GM23338 (cell line): ENCODE results near the gene SPIRE1.

Source experiments
- CTCF ChIP-seq, 2 experiments: fragments of 200-600 bp in 1 of 2; sonication (generic) in 1 of 2; conservative IDR thresholded peaks; 2 replicates each; pipeline versions ENCODE4 v1.5.1 to v1.6.1; 2016 to 2017; ENCODE audit warnings: antibody characterized with exemption in 2 of 2, low read depth in 2 of 2, mild to moderate bottlenecking in 2 of 2, moderate library complexity in 1 of 2
- EZH2 ChIP-seq: fragments of 200-600 bp; sonication (generic); IDR thresholded peaks from one replicate; pipeline ENCODE4 v1.8.0; 2017; ENCODE audit warnings: antibody characterized with exemption, mild to moderate bottlenecking, low read depth; ENCODE audit not compliant: unreplicated experiment
- POLR2AphosphoS5 ChIP-seq: IDR thresholded peaks from 2 replicates; pipeline ENCODE4 v1.6.1; 2016; ENCODE audit warnings: antibody characterized with exemption, low read depth
- REST ChIP-seq: IDR thresholded peaks from one replicate; pipeline ENCODE4 v1.6.1; 2018; ENCODE audit warnings: antibody characterized with exemption; ENCODE audit not compliant: unreplicated experiment

- TF ChIP-seq REST = no peak
- TF ChIP-seq CTCF (conservative IDR thresholded peaks at IDR 0.05; ENCODE audit: low read depth in 2 of 2) = no peak
- TF ChIP-seq EZH2 = no peak
- no peak for TF ChIP-seq POLR2AphosphoS5
Measured at GRCh38 chr18:12579775-12580174, 78.1 kb downstream of the SPIRE1 start.
